CD14-positive monocyte (primary cell): ENCODE results near the gene CLTCL1. TPM values are rescaled to one million over a fixed set of nuclear protein-coding genes. Genes with fewer than 3 reads are reported as not detected.
A peak's percentile ranks its signal among the peaks of the same experiment; 100 is the strongest.
"Not testable (repeated sequence)": the region's sequence is repeated elsewhere in the genome, so short reads cannot be mapped to it uniquely, and the experiment has no call there.

ENCODE experiments used
- DNase-seq, 3 donors: peaks; one replicate each; pipeline ENCODE4 v3.0.0-alpha.2; 2011 to 2022
- H2AFZ ChIP-seq: 2 replicates; pipeline ENCODE4 v1.6.0; 2012; ENCODE audit warnings: mild to moderate bottlenecking, low read depth, low read length, inconsistent platforms; ENCODE audit not compliant: insufficient read depth, poor library complexity, severe bottlenecking
- H3K27ac ChIP-seq, 2 donors: 1 replicate in 1 of 2; 2 replicates in 1 of 2; pipeline ENCODE4 v1.5.1; 2012 to 2013; ENCODE audit warnings: low read length in 2 of 2, control low read depth in 1 of 2, inconsistent platforms in 1 of 2, low read depth in 1 of 2, mild to moderate bottlenecking in 1 of 2
- H3K27me3 ChIP-seq, 2 donors: one replicate each; pipeline versions ENCODE4 v1.6.0 to v1.6.1; 2011 to 2013; ENCODE audit warnings: low read length in 2 of 2; ENCODE audit not compliant: control insufficient read depth in 2 of 2, insufficient read depth in 2 of 2
- H3K36me3 ChIP-seq, 2 donors: replicated peaks in 1 of 2; 1 replicate in 1 of 2; 2 replicates in 1 of 2; pipeline versions ENCODE4 v1.5.1 to v1.6.1; 2012 to 2013; ENCODE audit warnings: low read length in 2 of 2, control low read depth in 1 of 2, inconsistent platforms in 1 of 2, mild to moderate bottlenecking in 1 of 2; ENCODE audit not compliant: insufficient read depth in 2 of 2, control insufficient read depth in 1 of 2
- H3K4me1 ChIP-seq, 2 donors: 1 replicate in 1 of 2; 2 replicates in 1 of 2; pipeline versions ENCODE4 v1.5.1 to v1.6.1; 2012 to 2013; ENCODE audit warnings: low read length in 2 of 2, control low read depth in 1 of 2, inconsistent platforms in 1 of 2, mild to moderate bottlenecking in 1 of 2, moderate library complexity in 1 of 2; ENCODE audit not compliant: insufficient read depth in 2 of 2, control insufficient read depth in 1 of 2
- H3K4me2 ChIP-seq: replicated peaks from 2 replicates; pipeline ENCODE3; 2012; ENCODE audit warnings: low read length, moderate library complexity, mild to moderate bottlenecking; ENCODE audit not compliant: poor library complexity, severe bottlenecking; ENCODE audit errors: extremely low read depth
- H3K4me3 ChIP-seq, 3 experiments: fragments of 200-600 bp in 1 of 3; sonication (generic) in 1 of 3; replicated peaks in 1 of 3; 1 replicate in 2 of 3; 2 replicates in 1 of 3; pipeline ENCODE4 v1.5.1; 2011 to 2013; ENCODE audit warnings: low read length in 3 of 3, mild to moderate bottlenecking in 3 of 3, control low read depth in 2 of 3, low read depth in 2 of 3, inconsistent platforms in 1 of 3, moderate library complexity in 1 of 3
- H3K79me2 ChIP-seq: 2 replicates; pipeline ENCODE4 v1.6.0; 2012; ENCODE audit warnings: mild to moderate bottlenecking, control low read depth, inconsistent platforms, low read length, moderate library complexity; ENCODE audit not compliant: insufficient read depth
- H3K9ac ChIP-seq: 2 replicates; pipeline ENCODE4 v1.6.0; 2017; ENCODE audit warnings: low read length, mild to moderate bottlenecking; ENCODE audit not compliant: insufficient read depth, poor library complexity, severe bottlenecking
- H3K9me3 ChIP-seq, 2 donors: replicated peaks in 1 of 2; 1 replicate in 1 of 2; 2 replicates in 1 of 2; pipeline versions ENCODE4 v1.5.1 to v1.6.1; 2012 to 2013; ENCODE audit warnings: low read length in 2 of 2, control low read depth in 1 of 2; ENCODE audit not compliant: control insufficient read depth in 1 of 2, insufficient read depth in 1 of 2
- H4K20me1 ChIP-seq: 2 replicates; pipeline ENCODE4 v1.6.0; 2012; ENCODE audit warnings: mild to moderate bottlenecking, low read length, control low read depth, moderate library complexity; ENCODE audit not compliant: insufficient read depth
- H3K27ac Mint-ChIP-seq, 7 donors: one replicate each; pipeline ENCODE4 v1.8.0; 2020; ENCODE audit warnings: mild to moderate bottlenecking in 7 of 7, mixed read lengths in 7 of 7, moderate library complexity in 6 of 7, inconsistent platforms in 2 of 7
- H3K27me3 Mint-ChIP-seq, 3 donors: one replicate each; pipeline ENCODE4 v1.8.0; 2021 to 2022; ENCODE audit warnings: low read depth in 3 of 3, mild to moderate bottlenecking in 3 of 3, mixed read lengths in 3 of 3, moderate library complexity in 3 of 3, inconsistent platforms in 1 of 3
- H3K36me3 Mint-ChIP-seq, 2 donors: one replicate each; pipeline ENCODE4 v1.8.0; 2020; ENCODE audit warnings: mixed read lengths in 2 of 2, inconsistent platforms in 1 of 2, mild to moderate bottlenecking in 1 of 2
- H3K4me1 Mint-ChIP-seq: one replicate; pipeline ENCODE4 v1.8.0; 2020; ENCODE audit warnings: mild to moderate bottlenecking, mixed read lengths
- H3K4me3 Mint-ChIP-seq, 2 donors: one replicate each; pipeline ENCODE4 v1.8.0; 2020; ENCODE audit warnings: mild to moderate bottlenecking in 2 of 2, mixed read lengths in 2 of 2, moderate library complexity in 1 of 2
- H3K9me3 Mint-ChIP-seq, 7 donors: one replicate each; pipeline ENCODE4 v1.8.0; 2020 to 2022; ENCODE audit warnings: mixed read lengths in 7 of 7, mild to moderate bottlenecking in 6 of 7, moderate library complexity in 6 of 7, inconsistent platforms in 2 of 7
- WGBS: methylation state at CpG from one replicate; pipeline ENCODE4 v1.1.5; 2013; ENCODE audit warnings: missing lambda C conversion rate; ENCODE audit not compliant: insufficient coverage; 5-methylcytosine and 5-hydroxymethylcytosine counted together
- intact Hi-C, 2 donors: fragments of 100-400 bp; cut with micrococcal nuclease; formaldehyde crosslinking; loops; one replicate each; pipeline versions ENCODE4 v1.15.0 to v1.15.1; 2023
- polyA plus RNA-seq, 3 donors: library from polyadenylated mRNA; depleted of rRNA in 1 of 3; unstranded in 2 of 3; stranded (reverse) in 1 of 3; fragments of 300-500 nt in 2 of 3; fragments of >200 nt in 1 of 3; fragmentation: Illumina TruSeq in 2 of 3; gene quantifications; 1 replicate in 2 of 3; 2 replicates in 1 of 3; pipeline ENCODE4 v1.2.3, GENCODE V29; 2012 to 2021
- TF ChIP-seq, protein P1 (sequence below): fragments of 200-600 bp; IDR thresholded peaks from one replicate; pipeline ENCODE4 v1.8.0; 2022; ENCODE audit warnings: antibody characterized with exemption, mild to moderate bottlenecking

CLTCL1 gene
- polyA plus RNA-seq, 3 donors, result 5.1 to 17.0 (median 6.1) TPM

DNA sequence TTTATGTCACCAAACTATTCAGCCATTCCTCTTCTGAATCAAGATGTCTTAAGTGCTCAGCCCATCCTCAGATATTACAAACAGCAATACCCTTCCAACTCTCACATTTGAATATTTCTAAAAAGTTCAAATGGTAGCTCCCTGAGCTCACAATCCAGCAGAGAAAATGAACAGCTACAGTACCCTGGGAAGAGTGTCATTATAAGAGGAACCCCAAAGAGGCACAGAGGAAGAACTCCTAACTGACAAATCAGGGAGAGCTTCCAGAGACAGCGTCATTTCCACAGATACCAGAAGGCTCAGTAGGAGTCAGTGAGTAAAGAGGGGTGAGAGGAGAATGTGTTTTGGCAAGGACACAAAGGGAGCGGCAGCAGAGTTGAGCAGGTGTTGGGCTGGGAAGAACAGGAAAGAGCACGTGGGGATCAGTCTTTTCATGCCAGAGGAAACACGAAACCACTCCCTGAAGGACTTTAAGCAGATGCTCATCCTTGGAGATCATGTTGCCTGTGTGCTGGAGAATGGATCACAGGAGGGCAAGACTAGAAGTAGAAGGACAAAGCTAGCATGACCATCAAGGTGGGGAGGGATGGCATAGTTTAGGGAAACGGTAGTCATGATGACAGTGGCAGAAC, 4.3 kb downstream of the CLTCL1 start:
- 86% methylated on average over 5 of the region's 5 CpGs for WGBS
- H2AFZ ChIP-seq, result no peak overlapping the region
- H3K4me1 ChIP-seq, result peaks cover 11 to 13% of the 10 kb centered on the region in 2 donors
- no peak overlapping the region for H3K9ac ChIP-seq
- H3K27ac ChIP-seq, result no peak overlapping the region
- no peaks in the 10 kb centered on the region for H3K36me3 ChIP-seq
- no peaks in the 10 kb centered on the region for H4K20me1 ChIP-seq
- Mint-ChIP-seq H3K9me3 (peaks cover 0 to 5% (median 0%) of the 10 kb centered on the region in 7 donors), H3K27ac (peak overlapping the region in 1 of 7 donors; percentile 81), H3K36me3 (peaks cover 0 to 3% of the 10 kb centered on the region in 2 donors), H3K4me1 (peaks cover 17% of the 10 kb centered on the region), H3K27me3 (peaks cover 19 to 36% (median 23%) of the 10 kb centered on the region in 3 donors), H3K4me3 (no peak overlapping the region)
- no peaks in the 10 kb centered on the region for H3K9me3 ChIP-seq
- no peaks in the 10 kb centered on the region for H3K79me2 ChIP-seq
- intact Hi-C loops, result no loop called here
- DNase-seq, result no peak
- peaks cover 18 to 22% of the 10 kb centered on the region in 2 donors for H3K27me3 ChIP-seq
- H3K4me2 ChIP-seq, result no peak overlapping the region
- TF ChIP-seq, protein P1, sequence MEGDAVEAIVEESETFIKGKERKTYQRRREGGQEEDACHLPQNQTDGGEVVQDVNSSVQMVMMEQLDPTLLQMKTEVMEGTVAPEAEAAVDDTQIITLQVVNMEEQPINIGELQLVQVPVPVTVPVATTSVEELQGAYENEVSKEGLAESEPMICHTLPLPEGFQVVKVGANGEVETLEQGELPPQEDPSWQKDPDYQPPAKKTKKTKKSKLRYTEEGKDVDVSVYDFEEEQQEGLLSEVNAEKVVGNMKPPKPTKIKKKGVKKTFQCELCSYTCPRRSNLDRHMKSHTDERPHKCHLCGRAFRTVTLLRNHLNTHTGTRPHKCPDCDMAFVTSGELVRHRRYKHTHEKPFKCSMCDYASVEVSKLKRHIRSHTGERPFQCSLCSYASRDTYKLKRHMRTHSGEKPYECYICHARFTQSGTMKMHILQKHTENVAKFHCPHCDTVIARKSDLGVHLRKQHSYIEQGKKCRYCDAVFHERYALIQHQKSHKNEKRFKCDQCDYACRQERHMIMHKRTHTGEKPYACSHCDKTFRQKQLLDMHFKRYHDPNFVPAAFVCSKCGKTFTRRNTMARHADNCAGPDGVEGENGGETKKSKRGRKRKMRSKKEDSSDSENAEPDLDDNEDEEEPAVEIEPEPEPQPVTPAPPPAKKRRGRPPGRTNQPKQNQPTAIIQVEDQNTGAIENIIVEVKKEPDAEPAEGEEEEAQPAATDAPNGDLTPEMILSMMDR, result no peak
- H3K4me3 ChIP-seq, result no peak overlapping the region

DNA sequence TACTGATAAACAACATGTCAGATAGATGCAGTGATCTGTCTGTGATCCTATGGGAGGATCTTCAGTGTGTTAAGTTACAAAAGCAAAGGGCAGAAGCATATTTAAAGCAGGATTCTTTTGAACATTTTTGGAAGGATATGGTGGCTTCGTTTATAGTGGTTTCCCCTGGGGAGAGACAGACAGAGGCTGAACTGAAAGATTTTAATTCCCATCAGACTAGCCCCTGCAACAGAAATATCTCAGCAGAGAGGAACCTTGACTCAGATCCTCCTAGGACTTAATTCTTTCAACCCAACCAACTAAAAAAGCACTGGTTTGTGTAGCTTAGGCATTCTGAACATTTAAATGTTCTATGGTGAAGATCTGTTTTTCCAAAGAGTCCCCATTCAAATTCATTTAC, 5.7 kb downstream of the CLTCL1 start:
- H3K4me2 ChIP-seq, result no peak overlapping the region
- TF ChIP-seq, protein P1, result no peak

DNA sequence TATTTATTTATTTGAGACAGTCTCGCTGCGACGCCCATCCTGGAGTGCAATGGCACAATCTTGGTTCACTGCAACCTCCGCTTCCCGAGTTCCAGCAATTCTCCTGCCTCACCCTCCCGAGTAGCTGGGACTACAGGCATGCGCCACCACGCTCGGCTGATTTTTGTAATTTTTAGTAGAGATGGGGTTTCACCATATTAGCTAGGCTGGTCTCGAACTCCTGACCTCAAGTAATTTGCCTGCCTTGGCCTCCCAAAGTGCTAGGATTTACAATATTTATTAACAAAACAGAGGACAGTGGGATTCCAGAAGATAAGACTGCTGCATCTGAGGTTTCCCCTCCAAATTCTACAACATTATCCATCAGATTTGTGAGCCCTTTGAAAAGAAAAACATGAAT, 12.4 kb downstream of the CLTCL1 start:
- H3K36me3 ChIP-seq, H3K27ac Mint-ChIP-seq, H3K4me1 ChIP-seq, H3K9ac ChIP-seq, H4K20me1 ChIP-seq, H3K4me2 ChIP-seq, H3K4me3 Mint-ChIP-seq, intact Hi-C loops, H3K27me3 Mint-ChIP-seq, H2AFZ ChIP-seq, H3K4me1 Mint-ChIP-seq, H3K36me3 Mint-ChIP-seq, H3K27me3 ChIP-seq, H3K79me2 ChIP-seq, H3K4me3 ChIP-seq, DNase-seq, H3K9me3 ChIP-seq, H3K27ac ChIP-seq, H3K9me3 Mint-ChIP-seq: not testable (repeated sequence)
- WGBS, result 100% methylated on average over 3 of the region's 10 CpGs

More for the DNA sequence above, 5.7 kb downstream of the CLTCL1 start:
- Histone ChIP-seq H3K27ac (no peak overlapping the region), H3K9me3 (no peaks in the 10 kb centered on the region), H3K79me2 (no peaks in the 10 kb centered on the region), H2AFZ (no peak overlapping the region), H3K4me3 (no peak overlapping the region), H3K36me3 (no peaks in the 10 kb centered on the region), H3K27me3 (peaks cover 16 to 19% of the 10 kb centered on the region in 2 donors), H3K4me1 (peaks cover 4 to 5% of the 10 kb centered on the region in 2 donors), H3K9ac (no peak overlapping the region), H4K20me1 (no peaks in the 10 kb centered on the region)
- Mint-ChIP-seq H3K36me3 (peaks cover 0 to 3% of the 10 kb centered on the region in 2 donors), H3K4me3 (no peak overlapping the region), H3K9me3 (peaks cover 0 to 5% (median 0%) of the 10 kb centered on the region in 7 donors), H3K27ac (peak overlapping the region in 1 of 7 donors; percentile 43), H3K27me3 (peaks cover 16 to 33% (median 20%) of the 10 kb centered on the region in 3 donors), H3K4me1 (peaks cover 12% of the 10 kb centered on the region)
- no peak for DNase-seq
- intact Hi-C loops, result no loop called here
- WGBS, result no CpG with 5 or more reads among the region's 1 CpG
